Heart right ventricle (tissue), 16 donors: ENCODE results near the gene WDFY4. TPM values are rescaled to one million over a fixed set of nuclear protein-coding genes. Genes with fewer than 3 reads are reported as not detected.
"Not testable (repeated sequence)": the region's sequence is repeated elsewhere in the genome, so short reads cannot be mapped to it uniquely, and the experiment has no call there.

ENCODE experiments used
- ATAC-seq, 8 donors: fragments of 200-7000 bp; cut with Tn5 transposase; one replicate each; pipeline ENCODE4 v1.9.1; 2020; ENCODE audit warnings: mild to moderate bottlenecking in 8 of 8, moderate library complexity in 8 of 8, moderate number of reproducible peaks in 1 of 8
- DNase-seq, 2 donors: peaks; one replicate each; pipeline ENCODE4 v3.0.0-alpha.2; 2020
- H3K27ac ChIP-seq, 10 donors: fragments of 200-600 bp; sonication (generic) in 2 of 10; one replicate each; pipeline versions ENCODE4 v1.5.0 to v1.8.0; 2020 to 2022; ENCODE audit warnings: mild to moderate bottlenecking in 3 of 10
- H3K27me3 ChIP-seq, 7 donors: fragments of 200-600 bp; one replicate each; pipeline ENCODE4 v1.8.0; 2021 to 2022; ENCODE audit warnings: mild to moderate bottlenecking in 2 of 7
- H3K36me3 ChIP-seq, 9 donors: fragments of 200-600 bp; sonication (generic) in 1 of 9; one replicate each; pipeline versions ENCODE4 v1.5.0 to v1.8.0; 2020 to 2022; ENCODE audit warnings: mild to moderate bottlenecking in 2 of 9
- H3K4me1 ChIP-seq, 9 donors: fragments of 200-600 bp; sonication (generic) in 1 of 9; one replicate each; pipeline versions ENCODE4 v1.5.0 to v1.8.0; 2020 to 2022; ENCODE audit warnings: mild to moderate bottlenecking in 4 of 9
- H3K4me3 ChIP-seq, 10 donors: fragments of 200-600 bp; sonication (generic) in 2 of 10; one replicate each; pipeline versions ENCODE4 v1.5.0 to v1.8.0; 2020 to 2022; ENCODE audit warnings: mild to moderate bottlenecking in 7 of 10, moderate library complexity in 2 of 10
- H3K9me3 ChIP-seq, 11 donors: fragments of 200-600 bp in 10 of 11; sonication (generic) in 2 of 11; one replicate each; pipeline versions ENCODE4 v1.5.0 to v1.8.0; 2013 to 2022; ENCODE audit warnings: mild to moderate bottlenecking in 2 of 11, control low read depth in 1 of 11, moderate library complexity in 1 of 11
- CTCF ChIP-seq, 9 donors: fragments of 200-600 bp; sonication (generic) in 2 of 9; IDR thresholded peaks; one replicate each; pipeline versions ENCODE4 v1.5.0 to v1.8.0; 2021 to 2022; ENCODE audit warnings: antibody characterized with exemption in 9 of 9, mild to moderate bottlenecking in 5 of 9, moderate library complexity in 1 of 9
- WGBS, 2 donors: extraction: QIAGEN DNeasy Blood & Tissue Kit; methylation state at CpG; one replicate each; pipeline ENCODE4 v1.1.7; 2013; ENCODE audit warnings: inconsistent platforms in 1 of 2; 5-methylcytosine and 5-hydroxymethylcytosine counted together
- intact Hi-C, 10 donors: fragments of 100-400 bp; cut with DNase I; formaldehyde crosslinking; loops; one replicate each; pipeline versions ENCODE4 v1.11.1 to v1.14.2; 2022
- polyA plus RNA-seq, 2 donors: library from polyadenylated mRNA; stranded (reverse); fragments of 200-250 nt; gene quantifications; one replicate each; pipeline ENCODE4 v1.2.3, GENCODE V29; 2013
- total RNA-seq, 10 donors: library from RNA; stranded (reverse); fragmentation: NEBNext Ultra II Directional in 3 of 10; extraction: Animal tissue kit (Norgen Biotek cat#: 25700) in 3 of 10; gene quantifications; one replicate each; pipeline versions ENCODE4 v1.2.1 to v1.2.4, GENCODE V29; 2021 to 2023
- donor health status: Arrhythmogenic right ventricular cardiomyopathy.
- donor health status: ischemic (EF 13 %, LVEDD 7.1; RV severe dilation, severe dysfunction).
- donor health status: healthy with polysubstance abuse.
- donor health status: DM: no; HTN: yes; CAD: no.
- donor health status: DM: no; HTN: no; CAD: no.
- donor health status: ischemic (EF 25% LVEDD 6.9; RV normal size, moderate dysfunction).
- donor health status: ischemic (EF 25% LVEDD 5.7; RV mildly dilated, moderate dysfunction).
- donor health status: healthy.
- donor health status: DM: yes; HTN: yes; CAD: no.
- donor health status: Ischemic cardiomyopathy.
- donor health status: ischemic (EF 35%, LVEDD 5.7; RV mildly dilated, moderate dysfunction).
- donor health status: nonischemic (EF 11% LVEDD 7.7; RV severe dilation, severe dysfunction).
- donor health status: DM: yes; HTN: yes; CAD: no.
- donor health status: PGD.
- donor health status: ischemic (EF 29% LVEDD 5.4; RV normal size, mild dysfunction).
- donor health status: nonischemic (EF 23%, LVEDD 6.1; RV moderate dilation, normal function).

WDFY4 gene
- total and polyA plus RNA-seq, 12 donors: 0.59 to 7.4 (median 0.92) TPM

- no peak overlapping the region for H3K4me3 ChIP-seq
- WGBS, 2 donors: 66 to 70% methylated on average over 1 of the region's 1 CpG
- ATAC-seq (no peak), DNase-seq (no peak)
- H3K27ac ChIP-seq: peak overlapping the region in 1 of 10 donors; percentile 75
- H3K9me3 ChIP-seq: peaks cover 0 to 34% (median 16%) of the 10 kb centered on the region in 11 donors
- intact Hi-C loops: no loop called here
- H3K4me1 ChIP-seq: peaks cover 0 to 39% (median 0%) of the 10 kb centered on the region in 9 donors
- TF ChIP-seq CTCF (IDR thresholded peaks at IDR 0.05): no peak
- no peaks in the 10 kb centered on the region for H3K27me3 ChIP-seq
- H3K36me3 ChIP-seq: no peaks in the 10 kb centered on the region
Observed at GRCh38 chr10:48640326-48640725, 44.3 kb upstream of the WDFY4 start.

- DNase-seq, H3K27ac ChIP-seq, H3K36me3 ChIP-seq, ATAC-seq, intact Hi-C loops, H3K4me3 ChIP-seq, H3K27me3 ChIP-seq: not testable (repeated sequence)
- Histone ChIP-seq H3K4me1 (peaks cover 0 to 30% (median 0%) of the 10 kb centered on the region in 9 donors), H3K9me3 (peaks cover 0 to 34% (median 16%) of the 10 kb centered on the region in 11 donors)
- WGBS, 2 donors: 98% methylated on average over 4 of the region's 4 CpGs
Observed at GRCh38 chr10:48641099-48641690, 43.5 kb upstream of the WDFY4 start.

- ATAC-seq (no peak), DNase-seq (no peak)
- no peak overlapping the region for H3K4me3 ChIP-seq
- H3K36me3 ChIP-seq: no peaks in the 10 kb centered on the region
- H3K27me3 ChIP-seq: no peaks in the 10 kb centered on the region
- H3K27ac ChIP-seq: no peak overlapping the region
- TF ChIP-seq CTCF (IDR thresholded peaks at IDR 0.05): no peak
- H3K9me3 ChIP-seq: peaks cover 0 to 24% (median 11%) of the 10 kb centered on the region in 11 donors
- intact Hi-C loops: no loop called here
- no peaks in the 10 kb centered on the region for H3K4me1 ChIP-seq
- WGBS, 2 donors: 74 to 91% methylated on average over 1 of the region's 1 CpG
Observed at GRCh38 chr10:48645600-48645999, 39.1 kb upstream of the WDFY4 start.

- 96 to 97% methylated on average over 7 of the region's 7 CpGs for WGBS, 2 donors
- H3K36me3 ChIP-seq, H3K27me3 ChIP-seq, H3K27ac ChIP-seq, ATAC-seq, intact Hi-C loops, H3K4me1 ChIP-seq, H3K4me3 ChIP-seq, H3K9me3 ChIP-seq, DNase-seq: not testable (repeated sequence)
Observed at GRCh38 chr10:48647073-48647472, 37.6 kb upstream of the WDFY4 start.

GRCh38 chr10:48648172-48648942 is 36.3 kb upstream of the WDFY4 start:
- H3K27me3 ChIP-seq: no peaks in the 10 kb centered on the region
- H3K4me3 ChIP-seq: no peak overlapping the region
- DNase-seq (no peak), ATAC-seq (peak in 1 of 8 donors; percentile 44)
- H3K36me3 ChIP-seq: no peaks in the 10 kb centered on the region
- WGBS, 2 donors: 82 to 85% methylated on average over 12 of the region's 12 CpGs
- H3K27ac ChIP-seq: no peak overlapping the region
- intact Hi-C loops: no loop called here
- H3K9me3 ChIP-seq: peaks cover 0 to under 1% (median 0%) of the 10 kb centered on the region in 11 donors
- H3K4me1 ChIP-seq: peaks cover 0 to 6% (median 0%) of the 10 kb centered on the region in 9 donors
- TF ChIP-seq CTCF (IDR thresholded peaks at IDR 0.05): no peak
